ENCODE measurements around the gene SNIP1.
"Not testable (repeated sequence)": the region's sequence is repeated elsewhere in the genome, so short reads cannot be mapped to it uniquely, and the experiment has no call there.

SNIP1 gene

DNA sequence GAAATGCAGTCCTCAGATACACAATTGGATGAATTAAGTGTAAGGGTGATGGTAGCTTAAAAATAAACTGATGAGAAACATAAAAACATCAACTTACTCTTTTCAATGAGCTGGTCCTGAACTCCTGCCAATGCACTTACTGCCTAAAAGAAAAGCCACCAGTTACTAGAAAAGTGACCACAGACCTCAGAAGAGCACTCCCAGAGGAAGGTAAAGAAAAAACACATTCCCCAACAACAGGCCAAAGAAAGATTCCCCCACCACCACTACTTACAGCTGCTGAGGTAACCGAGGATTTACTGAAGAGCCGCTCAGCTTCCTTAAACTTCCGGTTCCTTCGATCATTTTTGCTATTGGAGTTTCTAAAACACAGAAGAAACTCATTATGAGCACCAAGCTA, 44.9 kb downstream of the SNIP1 start:
- peak in 1 of 2 donors; percentile 23 for DNase-seq

DNA sequence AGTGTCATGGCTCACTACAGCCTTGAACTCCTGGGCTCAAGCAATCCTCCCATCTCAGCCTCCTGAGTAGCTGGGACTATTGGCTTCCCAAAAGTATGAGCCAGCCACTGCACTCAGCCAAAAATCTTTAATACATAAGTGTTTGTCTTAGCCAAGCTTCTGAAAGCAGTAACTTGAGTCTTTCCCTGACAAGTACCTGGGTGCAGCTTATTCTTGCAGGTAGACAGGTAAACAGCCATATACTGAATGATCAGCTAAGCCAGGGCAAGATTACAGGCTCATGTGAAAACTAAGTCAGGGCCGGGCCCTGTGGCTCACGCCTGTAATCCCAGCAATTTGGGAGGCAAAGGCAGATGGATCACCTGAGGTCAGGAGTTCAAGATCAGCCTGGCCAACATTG, 47.4 kb downstream of the SNIP1 start:
- no peak for DNase-seq

DNA sequence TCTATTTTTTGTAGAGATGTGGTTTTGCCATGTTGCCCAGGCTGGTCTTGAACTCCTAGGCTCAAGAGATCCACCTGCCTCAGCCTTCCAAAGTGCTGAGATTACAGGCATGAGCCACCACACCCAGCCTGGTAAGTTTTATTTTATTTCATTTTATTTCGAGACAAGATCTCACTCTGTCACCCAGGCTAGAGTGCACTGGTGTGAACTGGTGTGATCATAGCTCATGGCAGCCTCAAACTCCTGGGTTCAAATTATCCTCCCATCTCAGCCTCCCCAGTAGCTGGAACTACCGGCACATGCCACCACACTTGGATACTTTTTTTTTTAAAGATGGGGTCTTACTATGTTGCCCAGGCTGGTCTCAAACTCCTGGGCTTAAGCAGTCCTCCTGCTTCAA, 51.3 kb downstream of the SNIP1 start:
- not testable (repeated sequence) for DNase-seq

DNA sequence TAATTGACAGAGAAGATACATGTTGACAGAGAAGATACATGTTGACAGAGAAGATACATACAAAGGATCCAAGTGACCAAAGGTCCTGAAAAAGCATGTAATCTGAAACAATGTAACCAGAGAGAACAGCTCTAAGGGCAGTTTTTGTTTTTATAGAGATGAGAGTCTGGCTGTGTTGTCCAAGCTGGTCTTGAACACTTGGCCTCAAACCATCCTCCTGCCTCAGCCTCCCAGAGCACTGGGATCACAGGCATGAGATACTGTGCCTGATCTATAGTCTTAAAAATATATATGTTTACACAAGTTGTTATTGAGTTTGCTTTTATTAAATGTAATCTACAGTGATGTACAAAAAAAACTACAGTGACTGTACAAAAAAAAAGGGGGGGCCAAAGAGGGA, 52.0 kb downstream of the SNIP1 start:
- DNase-seq, result no peak

DNA sequence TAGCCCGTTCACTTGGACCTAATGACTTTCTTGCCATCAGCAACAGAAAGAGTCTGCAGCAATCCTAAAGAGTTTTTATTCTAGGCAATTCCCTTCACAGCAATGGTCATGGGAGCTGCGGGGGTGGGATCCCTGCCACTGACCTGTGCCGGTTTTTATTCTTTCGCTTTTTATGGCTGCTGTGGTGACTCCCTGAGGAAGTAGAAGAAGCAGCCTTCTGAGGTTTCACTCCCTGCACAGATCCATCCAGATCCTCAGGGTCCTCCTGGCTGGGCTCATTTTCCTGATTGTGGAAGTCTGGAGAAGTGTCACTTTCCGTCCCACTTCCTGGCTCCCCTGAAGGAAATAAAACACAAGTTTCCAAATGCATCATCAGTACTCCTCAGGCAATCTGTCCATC, 52.4 kb downstream of the SNIP1 start:
- no peak for DNase-seq

DNA sequence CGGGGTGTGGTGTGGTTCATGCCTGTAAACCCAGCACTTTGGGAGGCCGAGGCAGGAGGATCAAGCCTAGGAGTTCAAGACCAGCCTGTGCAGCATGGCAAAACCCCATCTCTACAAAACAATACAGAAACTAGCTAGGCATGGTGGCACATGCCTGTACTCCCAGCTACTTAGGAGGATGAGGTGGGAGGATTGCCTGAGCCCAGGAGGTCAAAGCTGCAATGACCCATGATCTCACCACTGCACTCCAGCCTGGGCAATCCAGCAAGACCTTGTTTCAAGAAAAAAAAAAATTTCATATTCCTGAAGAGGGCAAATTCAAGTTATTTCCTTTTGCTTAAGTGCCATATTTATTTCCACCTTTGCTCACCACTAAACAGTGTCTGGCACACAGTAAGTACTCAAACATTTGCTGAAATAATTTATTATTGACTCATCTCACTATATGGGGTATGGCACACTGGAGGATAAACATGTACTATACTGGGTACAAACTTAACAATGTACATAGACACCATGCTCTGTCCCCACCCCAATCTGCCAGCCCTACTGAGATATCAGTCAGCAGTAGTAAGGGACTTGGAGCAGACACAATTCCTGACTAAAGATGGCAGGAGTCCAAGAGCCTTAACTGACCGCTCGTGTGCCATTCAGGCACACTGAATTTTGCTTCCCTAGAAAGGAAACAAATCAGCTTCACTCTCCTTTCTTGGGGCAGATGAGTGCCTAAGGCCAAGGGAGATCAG, 55.0 kb downstream of the SNIP1 start:
- DNase-seq, result no peak

DNA sequence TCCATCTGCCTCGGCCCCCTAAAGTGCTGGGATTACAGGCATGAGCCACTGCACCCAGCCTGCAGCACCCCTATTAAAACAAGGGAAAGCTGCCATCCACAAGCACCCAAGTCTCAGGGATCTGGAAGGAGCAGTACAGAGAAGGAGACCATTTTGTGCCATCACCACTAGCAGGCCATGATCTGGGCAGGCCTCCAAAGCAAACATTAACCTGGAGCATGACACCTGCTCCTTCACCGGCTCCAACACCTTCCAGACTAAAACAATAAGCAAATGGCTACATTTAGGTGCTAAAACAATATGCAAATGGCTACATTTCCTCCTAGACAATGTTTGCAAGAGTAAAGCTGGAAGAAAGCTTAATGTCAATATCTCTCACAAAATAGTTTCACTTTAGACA, 56.3 kb downstream of the SNIP1 start:
- no peak for DNase-seq

DNA sequence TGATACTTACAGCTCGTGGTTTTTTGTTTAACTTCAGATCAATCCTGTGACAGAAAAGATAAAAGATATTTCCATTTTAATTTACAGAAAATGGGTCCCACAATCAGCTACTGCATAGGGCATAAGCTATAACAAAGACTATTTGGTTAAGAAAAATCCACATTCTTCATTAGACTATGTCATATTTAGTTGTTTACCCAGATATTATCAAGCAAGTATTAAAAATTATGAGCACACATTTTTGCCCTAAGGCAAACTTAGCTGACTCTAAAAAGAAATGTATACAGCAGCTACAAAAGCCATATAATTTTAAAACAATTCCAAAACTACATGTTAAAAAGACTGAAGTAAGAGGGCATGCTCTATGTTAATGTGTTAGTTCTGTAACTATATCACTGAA, 58.2 kb downstream of the SNIP1 start:
- no peak for DNase-seq

DNA sequence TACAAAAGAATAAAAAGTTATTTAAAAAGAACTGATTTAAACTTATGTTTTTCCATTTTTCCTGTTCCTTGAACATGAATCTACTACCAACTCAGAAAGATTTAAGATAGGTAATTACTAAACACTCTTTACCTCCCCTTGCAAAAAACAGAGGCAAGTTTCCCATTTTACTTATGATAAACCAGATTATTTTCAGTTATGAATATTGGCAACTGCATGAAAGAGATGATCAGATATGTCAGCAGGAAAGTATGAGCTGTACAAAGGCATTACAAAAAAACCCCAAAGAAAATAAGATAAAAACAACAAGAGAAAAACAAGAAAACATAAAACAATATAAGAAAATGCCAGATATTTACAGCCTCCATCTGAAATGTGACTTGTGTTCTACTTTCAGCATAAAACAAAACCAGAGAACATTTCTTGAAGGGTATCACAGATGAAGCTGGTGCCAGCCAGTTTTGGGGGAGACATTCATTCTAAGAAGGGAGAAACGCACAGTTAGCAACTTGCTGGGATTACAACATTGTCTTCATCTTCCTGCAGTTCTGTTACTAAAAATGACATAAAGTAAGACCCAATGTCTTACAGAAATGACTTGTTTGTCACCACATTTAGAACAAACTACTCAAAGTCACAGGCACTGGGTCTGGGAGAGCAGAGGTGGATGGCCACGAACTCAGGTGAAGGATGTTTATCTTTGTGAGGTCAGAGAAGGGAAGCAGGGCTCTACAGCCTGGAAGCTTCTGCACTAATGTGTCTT, 60.6 kb downstream of the SNIP1 start:
- no peak for DNase-seq

DNA sequence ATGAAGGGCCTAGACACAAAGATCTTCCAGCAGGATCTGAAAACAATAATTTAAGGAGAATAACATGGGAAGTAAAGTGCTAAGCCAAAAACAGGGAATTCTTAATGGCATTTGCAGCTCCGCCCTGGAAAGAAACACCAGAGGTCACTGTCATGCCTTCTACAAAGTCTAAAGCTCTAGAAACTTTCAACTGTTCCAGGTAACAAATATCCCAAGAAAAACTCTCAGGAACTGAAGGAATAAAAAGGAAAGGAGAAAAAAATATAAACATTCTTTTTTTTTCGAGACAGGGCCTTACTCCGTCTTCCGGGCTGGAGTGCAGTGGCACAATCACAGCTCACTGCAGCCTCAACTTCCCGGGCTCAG, 66.5 kb downstream of the SNIP1 start:
- DNase-seq, result no peak

DNA sequence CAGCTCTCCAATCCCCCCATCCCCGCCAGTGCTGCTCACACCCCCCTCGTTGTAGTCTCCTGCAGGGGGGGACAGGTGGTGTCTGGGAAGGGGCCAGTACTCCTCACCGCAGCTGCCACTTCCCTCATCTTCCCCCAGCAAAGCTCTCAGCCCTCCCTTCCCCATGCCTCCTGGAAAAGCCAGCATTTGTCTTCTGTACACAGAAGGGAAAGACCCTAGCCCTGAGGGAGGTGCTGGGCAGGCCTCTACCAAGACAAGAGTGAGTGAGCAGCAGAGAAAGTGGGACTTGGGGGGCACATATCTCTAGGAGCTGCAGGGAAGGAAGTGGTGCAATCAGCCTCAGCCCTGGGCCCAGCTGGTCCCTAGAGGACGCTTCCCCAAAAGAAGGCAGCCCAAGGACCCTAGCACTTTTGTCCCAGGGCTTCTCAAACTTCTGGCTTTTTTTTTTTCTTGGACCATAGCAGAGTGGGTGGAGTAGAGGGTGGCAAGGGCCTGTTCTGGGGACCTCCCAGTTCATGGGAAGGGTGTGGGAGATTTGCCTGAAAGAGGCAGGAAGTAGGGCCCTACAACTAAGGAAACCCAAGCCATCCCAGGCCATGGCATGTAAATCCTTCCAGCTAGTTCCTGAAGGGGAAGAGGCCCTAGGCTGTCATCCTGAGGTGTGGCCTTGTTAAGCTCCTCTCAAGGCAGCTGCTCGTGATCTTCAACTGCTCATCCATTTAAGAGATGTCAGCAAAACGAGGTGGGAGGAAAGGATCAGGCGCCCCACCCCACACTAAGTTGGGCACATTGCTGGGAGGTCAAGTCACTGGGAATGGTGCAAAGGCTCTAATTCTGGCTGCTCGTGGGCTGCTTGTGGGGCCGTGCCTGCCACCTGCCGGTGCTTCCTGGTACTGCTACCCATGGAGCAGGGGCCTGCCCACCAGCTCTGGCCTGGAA, 67.1 kb downstream of the SNIP1 start:
- DNase-seq, result peak; percentile 41 to 53

DNA sequence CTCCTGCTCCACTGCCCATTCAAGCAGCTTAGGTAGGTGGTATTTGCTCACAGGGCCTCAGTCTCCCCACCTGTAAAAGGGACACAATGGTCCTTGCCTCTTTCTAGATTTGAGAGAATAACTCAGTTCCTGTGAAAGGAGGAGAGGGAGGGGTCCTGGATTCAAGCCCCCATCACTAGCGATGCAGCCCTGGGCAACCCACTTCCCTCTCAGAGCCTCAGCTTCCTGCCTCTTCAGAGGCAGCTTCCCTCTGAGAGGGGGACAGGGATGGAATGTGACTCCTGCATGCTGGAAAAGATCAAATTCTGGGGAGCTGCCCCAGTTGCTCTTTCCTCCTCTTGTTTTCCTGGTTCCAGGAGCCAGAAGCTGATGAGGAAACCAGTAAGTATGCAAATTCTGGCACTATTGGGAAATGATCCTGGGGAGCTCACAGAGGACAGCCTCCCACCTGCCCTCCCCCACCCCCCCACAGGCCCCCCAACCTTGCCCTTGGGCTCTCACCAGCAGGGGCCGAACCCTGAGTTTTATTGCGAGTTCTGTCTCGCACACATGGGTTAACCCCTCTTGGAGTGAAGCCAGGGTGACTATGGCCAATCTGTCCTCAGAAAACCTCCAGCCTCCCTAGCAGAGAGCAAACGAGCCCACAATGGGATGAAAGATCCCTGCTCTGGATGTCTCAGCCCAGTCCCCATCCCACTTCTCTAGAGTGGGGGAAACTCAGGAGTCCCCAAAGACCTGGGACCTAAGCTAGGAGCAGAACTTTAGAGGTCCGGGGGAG, 68.0 kb downstream of the SNIP1 start:
- DNase-seq, result no peak
